Transverse colon (tissue), 4 donors: ENCODE results near the gene NLRX1.

Experiments used
- EP300 ChIP-seq: sonication (generic); formaldehyde crosslinking; IDR thresholded peaks from one replicate; pipeline ENCODE4 v1.6.1; 2017; ENCODE audit warnings: antibody characterized with exemption, low read depth
- POLR2A ChIP-seq: fragments of 450-650 bp; IDR thresholded peaks from one replicate; pipeline ENCODE4 v1.6.1; 2016; ENCODE audit warnings: antibody characterized with exemption, mild to moderate bottlenecking, moderate library complexity
- POLR2AphosphoS5 ChIP-seq, 3 donors: sonication (generic); formaldehyde crosslinking; IDR thresholded peaks; one replicate each; pipeline ENCODE4 v1.6.1; 2016; ENCODE audit warnings: antibody characterized with exemption in 3 of 3
- TF ChIP-seq, protein P1 (sequence below), 5 experiments: fragments of 200-600 bp in 3 of 5; fragments of 450-650 bp in 2 of 5; sonication (generic) in 3 of 5; IDR thresholded peaks; 1 replicate in 2 of 5; 2 replicates in 3 of 5; pipeline ENCODE4 v1.5.1; 2016 to 2017; ENCODE audit warnings: antibody characterized with exemption in 5 of 5, inconsistent platforms in 3 of 5, mild to moderate bottlenecking in 2 of 5, moderate library complexity in 1 of 5

DNA sequence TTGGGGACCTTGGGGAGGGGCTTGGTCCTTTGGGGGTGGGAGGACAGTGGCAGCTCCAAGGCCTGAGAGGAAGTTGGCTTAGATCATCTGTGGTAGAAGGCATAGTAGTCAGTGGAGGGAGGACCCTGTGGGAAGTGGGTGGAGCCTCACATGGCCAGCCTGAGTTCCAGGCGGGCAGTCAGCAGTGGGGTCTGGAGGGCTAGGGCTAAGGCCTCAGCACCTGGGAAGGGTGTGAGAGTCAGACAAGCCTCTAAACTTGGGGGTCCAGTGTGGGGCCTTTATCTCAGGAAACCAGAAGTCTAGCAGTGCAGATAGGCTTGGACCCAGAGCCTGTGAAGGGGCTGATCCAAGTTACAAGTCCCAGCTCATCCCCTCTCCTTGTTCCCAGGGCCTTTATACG lies 4.0 kb downstream of the NLRX1 start:
- TF ChIP-seq, protein P1, sequence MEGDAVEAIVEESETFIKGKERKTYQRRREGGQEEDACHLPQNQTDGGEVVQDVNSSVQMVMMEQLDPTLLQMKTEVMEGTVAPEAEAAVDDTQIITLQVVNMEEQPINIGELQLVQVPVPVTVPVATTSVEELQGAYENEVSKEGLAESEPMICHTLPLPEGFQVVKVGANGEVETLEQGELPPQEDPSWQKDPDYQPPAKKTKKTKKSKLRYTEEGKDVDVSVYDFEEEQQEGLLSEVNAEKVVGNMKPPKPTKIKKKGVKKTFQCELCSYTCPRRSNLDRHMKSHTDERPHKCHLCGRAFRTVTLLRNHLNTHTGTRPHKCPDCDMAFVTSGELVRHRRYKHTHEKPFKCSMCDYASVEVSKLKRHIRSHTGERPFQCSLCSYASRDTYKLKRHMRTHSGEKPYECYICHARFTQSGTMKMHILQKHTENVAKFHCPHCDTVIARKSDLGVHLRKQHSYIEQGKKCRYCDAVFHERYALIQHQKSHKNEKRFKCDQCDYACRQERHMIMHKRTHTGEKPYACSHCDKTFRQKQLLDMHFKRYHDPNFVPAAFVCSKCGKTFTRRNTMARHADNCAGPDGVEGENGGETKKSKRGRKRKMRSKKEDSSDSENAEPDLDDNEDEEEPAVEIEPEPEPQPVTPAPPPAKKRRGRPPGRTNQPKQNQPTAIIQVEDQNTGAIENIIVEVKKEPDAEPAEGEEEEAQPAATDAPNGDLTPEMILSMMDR (IDR thresholded peaks at IDR 0.05): no peak
- TF ChIP-seq POLR2A: no peak
- TF ChIP-seq POLR2AphosphoS5 (IDR thresholded peaks at IDR 0.05): no peak
- TF ChIP-seq EP300: no peak
